H7 (cell line): Measurements from ENCODE around the gene UBXN7. TPM values are rescaled to one million over a fixed set of nuclear protein-coding genes. Genes with fewer than 3 reads are reported as not detected.

Experiments
- total RNA-seq: library from RNA; depleted of rRNA; stranded (reverse); fragments of >200 nt; shearing (Covaris generic); gene quantifications from 2 replicates; pipeline ENCODE4 v1.2.3, GENCODE V29; 2014; rRNA removed

Gene UBXN7
- total RNA-seq, 1 experiment from 2014 or later, result 14.4 TPM

Other genes starting within 250 kb of the UBXN7 start
- 1.8 TPM in 1 of 2 replicates, not detected in the other for gene ZDHHC19, start 221.0 kb downstream of the UBXN7 start, total RNA-seq
- gene SLC51A, start 215.9 kb downstream of the UBXN7 start, total RNA-seq, result 0.24 and 0.30 TPM in 2 replicates
- gene PCYT1A, start 144.7 kb downstream of the UBXN7 start, total RNA-seq, result 23.9 and 38.0 TPM in 2 replicates
- gene DYNLT2B, start 114.2 kb downstream of the UBXN7 start, total RNA-seq, result 5.8 and 11.3 TPM in 2 replicates
- not detected in 2 replicates for gene TM4SF19, start 94.0 kb downstream of the UBXN7 start, total RNA-seq
- gene RNF168, start 71.3 kb upstream of the UBXN7 start, total RNA-seq, result 30.1 and 50.3 TPM in 2 replicates
- not detected in 2 replicates for gene SMCO1, start 82.9 kb upstream of the UBXN7 start, total RNA-seq
- 10.1 and 10.8 TPM in 2 replicates for gene WDR53, start 136.1 kb upstream of the UBXN7 start, total RNA-seq
- gene FBXO45, start 136.2 kb upstream of the UBXN7 start, total RNA-seq, result 15.6 and 19.1 TPM in 2 replicates
- 5.3 and 5.7 TPM in 2 replicates for gene NRROS, start 207.3 kb upstream of the UBXN7 start, total RNA-seq